NCI-H2196 treated with DMSO at 0.1 percent for 48 hours (cell line): ENCODE results near the gene KCNA1.

Experiments used
- DNase-seq: peaks from one replicate; lab custom pipeline; 2025; ENCODE audit not compliant: unreplicated experiment; lab: John Stamatoyannopoulos, UW

The KCNA1 gene

DNA sequence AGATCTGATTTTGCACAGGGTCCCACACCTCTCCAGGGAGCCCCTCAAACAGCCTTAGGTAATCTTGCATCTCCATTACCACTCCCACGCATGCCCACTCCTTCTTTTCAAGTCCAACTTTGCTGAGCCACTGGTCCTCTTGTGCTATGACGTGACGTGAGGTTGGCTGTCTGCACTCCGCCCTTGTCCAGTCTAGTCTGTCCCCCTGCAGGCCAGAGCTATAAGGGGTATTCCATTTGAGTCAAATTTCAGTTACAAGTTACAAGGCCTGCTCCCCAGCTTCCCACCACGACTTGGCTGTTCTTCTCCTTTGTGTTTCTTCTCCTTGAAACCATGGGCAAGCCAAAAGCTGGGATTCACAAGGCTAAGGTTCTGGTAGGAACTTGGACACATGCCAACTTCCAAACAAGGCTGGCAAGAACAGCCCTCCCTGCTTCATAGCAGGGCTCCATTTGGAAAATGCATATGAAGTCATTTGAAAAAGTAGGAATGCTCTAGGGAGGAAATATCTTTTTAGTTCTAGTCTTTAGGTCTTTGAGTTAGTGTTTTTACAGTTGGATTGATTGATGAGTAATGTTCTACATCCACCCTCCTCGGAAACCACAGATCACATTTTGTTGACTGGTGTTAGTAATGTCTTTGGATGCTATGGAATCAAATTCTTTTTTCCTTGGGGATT, 49.1 kb downstream of the KCNA1 start:
- no peak for DNase-seq

DNA sequence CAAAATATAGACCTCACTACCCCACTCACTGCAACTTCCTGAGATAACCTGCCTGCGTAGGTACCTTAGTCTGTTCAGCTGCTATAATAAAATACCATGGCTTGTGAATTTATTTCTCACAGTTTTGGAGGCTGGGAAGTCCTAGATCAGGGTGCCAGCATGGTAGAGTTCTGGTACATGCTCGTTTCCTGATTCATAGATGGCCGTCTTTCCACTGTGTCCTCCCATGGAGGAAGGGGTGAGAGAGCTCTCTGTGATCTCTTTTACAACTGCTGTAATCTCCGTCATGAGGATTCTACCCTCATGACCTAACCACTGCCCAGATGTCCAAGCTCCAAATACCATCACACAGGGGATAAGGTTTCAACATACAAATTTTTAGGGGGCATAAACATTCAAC, 49.7 kb downstream of the KCNA1 start:
- DNase-seq = no peak

DNA sequence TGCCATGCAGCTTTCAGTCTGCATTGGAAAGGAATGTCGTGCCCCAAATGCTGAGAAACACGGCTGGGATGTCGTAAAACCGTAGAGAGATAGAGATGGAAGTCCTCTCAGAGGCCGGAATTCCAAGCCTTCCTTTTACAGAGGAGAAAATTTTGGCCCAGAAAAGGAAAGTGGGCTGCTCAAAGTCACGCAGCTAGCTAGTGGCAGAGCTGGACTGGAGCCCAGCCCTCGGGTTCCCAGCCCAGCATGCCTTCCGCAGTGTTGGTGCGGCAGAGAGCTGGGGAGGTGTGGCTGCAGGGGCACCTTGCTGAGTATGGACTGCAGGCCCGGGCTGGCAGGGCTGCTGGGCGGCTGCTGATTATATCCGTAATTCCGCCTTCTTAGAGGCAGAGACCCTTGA, 50.3 kb downstream of the KCNA1 start:
- DNase-seq = no peak

DNA sequence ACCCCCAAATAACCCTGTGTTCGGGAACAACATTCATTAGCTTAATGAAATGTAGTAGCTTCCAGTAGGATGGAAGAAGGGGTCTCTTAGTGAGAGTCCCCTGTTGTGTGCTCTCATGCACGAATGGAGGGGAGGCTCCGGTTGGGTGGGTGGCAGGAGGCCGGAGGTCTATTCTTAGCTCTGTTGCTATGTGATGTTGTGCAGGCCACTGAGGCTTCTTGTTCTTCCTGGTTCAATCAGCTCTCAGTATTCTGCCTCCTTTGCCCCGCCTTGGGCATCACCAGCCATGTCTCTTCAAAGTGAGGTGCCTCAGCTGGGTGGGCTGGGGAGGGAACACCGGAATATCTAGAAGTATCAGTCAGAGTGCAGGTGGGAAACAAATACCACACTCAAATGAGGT, 50.8 kb downstream of the KCNA1 start:
- DNase-seq = no peak

DNA sequence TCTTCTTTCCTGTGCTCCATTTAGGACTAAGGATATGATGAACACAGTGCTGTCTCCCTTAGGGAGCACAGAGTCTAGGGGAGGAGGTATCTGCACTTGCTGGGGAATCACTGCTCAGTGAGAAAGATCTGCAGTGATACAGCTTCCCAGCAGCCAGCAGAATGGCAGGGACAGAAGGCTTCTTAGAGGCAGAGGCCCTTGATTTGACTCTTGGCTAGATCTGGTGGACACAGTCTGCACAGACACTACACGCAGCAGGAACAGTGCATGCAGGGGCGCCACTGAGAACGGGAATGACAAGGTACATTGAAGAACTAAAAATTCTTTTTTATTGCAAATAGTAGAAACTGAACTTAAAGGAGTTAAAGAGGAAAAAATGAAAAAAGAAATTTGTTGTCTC, 51.6 kb downstream of the KCNA1 start:
- no peak for DNase-seq

DNA sequence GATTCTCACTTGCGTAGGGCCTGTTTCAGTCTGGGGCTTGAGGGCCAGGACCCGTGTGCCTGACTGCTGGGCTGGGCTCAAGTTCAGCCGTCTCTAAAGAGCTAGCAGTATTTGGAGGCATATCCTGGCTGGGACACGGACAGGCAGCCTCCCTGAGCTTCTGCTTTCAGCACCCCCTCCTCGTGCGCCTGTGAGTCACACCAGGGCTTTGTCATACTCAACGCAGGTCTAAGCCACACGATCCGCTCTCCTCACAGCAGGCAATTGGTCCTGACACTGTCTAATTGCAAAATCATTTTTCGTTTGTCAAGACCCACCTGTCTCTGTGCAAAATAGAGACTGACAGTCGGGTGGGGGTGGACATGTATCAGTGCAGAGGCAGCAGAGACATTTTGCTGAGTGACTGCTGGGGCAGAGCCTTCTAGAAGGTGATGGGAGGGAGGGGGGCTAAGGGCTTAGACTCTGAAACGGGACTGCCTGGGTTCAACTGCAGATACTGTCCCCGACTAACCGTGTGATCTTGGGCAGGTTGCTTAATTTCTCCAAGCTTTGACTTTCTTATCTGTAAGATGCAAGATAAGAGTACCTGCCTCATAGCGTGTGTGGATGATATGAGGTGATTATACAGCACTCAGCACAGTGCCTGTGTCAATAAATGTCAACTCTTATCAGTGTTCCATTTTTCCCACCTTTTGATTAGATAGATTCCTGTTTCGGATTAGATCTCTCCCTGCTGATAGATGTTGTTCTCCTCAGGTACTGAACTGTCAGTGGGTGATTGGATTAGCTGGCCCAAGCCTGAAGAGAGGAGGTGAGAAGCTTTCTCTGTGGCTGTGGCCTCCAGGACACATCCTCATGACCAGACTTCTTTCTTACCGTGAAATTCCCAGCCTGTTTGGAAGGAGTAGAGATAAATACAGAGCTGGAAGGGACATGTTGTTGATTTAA, 53.1 kb downstream of the KCNA1 start:
- DNase-seq = no peak
